IPS-20b (cell line): Measurements from ENCODE around the gene TESK2.
"Not testable (repeated sequence)": the region's sequence is repeated elsewhere in the genome, so short reads cannot be mapped to it uniquely, and the experiment has no call there.

Source experiments
- H3K27ac ChIP-seq: one replicate; pipeline ENCODE4 v1.5.1; 2013; ENCODE audit warnings: low read length
- H3K27me3 ChIP-seq: 2 replicates; pipeline ENCODE4 v1.6.1; 2013; ENCODE audit warnings: mild to moderate bottlenecking, low read length, inconsistent platforms; ENCODE audit not compliant: insufficient read depth
- H3K36me3 ChIP-seq: 2 replicates; pipeline ENCODE4 v1.6.1; 2013; ENCODE audit warnings: low read depth, mild to moderate bottlenecking, inconsistent platforms, low read length, moderate library complexity; ENCODE audit not compliant: insufficient read depth
- H3K4me1 ChIP-seq: 2 replicates; pipeline ENCODE4 v1.6.1; 2013; ENCODE audit warnings: mild to moderate bottlenecking, control low read depth, inconsistent platforms, low read length, moderate library complexity; ENCODE audit not compliant: insufficient read depth
- H3K4me3 ChIP-seq: 2 replicates; pipeline ENCODE4 v1.5.1; 2013; ENCODE audit warnings: mild to moderate bottlenecking, low read length, inconsistent platforms
- H3K9ac ChIP-seq: 2 replicates; pipeline ENCODE4 v1.6.1; 2013; ENCODE audit warnings: low read depth, mild to moderate bottlenecking, inconsistent platforms, low read length, moderate library complexity
- H3K9me3 ChIP-seq: 2 replicates; pipeline ENCODE4 v1.6.1; 2013; ENCODE audit warnings: mild to moderate bottlenecking, low read depth, low read length, inconsistent platforms; ENCODE audit not compliant: insufficient read depth

TESK2 gene

DNA sequence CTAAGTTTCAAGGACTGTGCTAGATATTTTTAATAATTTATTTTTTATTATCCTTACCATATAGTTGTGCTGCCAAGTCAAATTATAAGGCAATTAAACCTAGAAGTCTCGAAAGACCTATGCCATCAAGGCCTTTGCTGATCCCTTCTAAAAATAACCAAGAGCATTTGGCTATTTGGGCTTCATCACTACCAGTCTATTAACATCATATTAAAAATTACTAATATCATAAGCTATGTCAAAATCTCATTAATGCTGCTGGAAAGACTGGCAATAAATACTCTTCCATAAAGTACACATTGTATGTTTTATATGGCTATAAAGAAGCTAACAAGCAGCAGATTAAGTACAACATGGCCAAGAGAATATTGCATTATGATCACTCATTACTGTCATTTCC is 107.8 kb downstream of the TESK2 start:
- Histone ChIP-seq H3K27me3 (no peaks in the 10 kb centered on the region), H3K4me1 (no peaks in the 10 kb centered on the region), H3K4me3 (no peak overlapping the region), H3K9me3 (no peaks in the 10 kb centered on the region), H3K9ac (no peak overlapping the region), H3K27ac (no peak overlapping the region), H3K36me3 (no peaks in the 10 kb centered on the region)

GRCh38 chr1:45381243-45381642 is 109.7 kb downstream of the TESK2 start:
- no peaks in the 10 kb centered on the region for H3K9me3 ChIP-seq
- H3K4me3 ChIP-seq, result no peak overlapping the region
- no peaks in the 10 kb centered on the region for H3K36me3 ChIP-seq
- H3K9ac ChIP-seq, result no peak overlapping the region
- no peaks in the 10 kb centered on the region for H3K27me3 ChIP-seq
- no peak overlapping the region for H3K27ac ChIP-seq
- H3K4me1 ChIP-seq, result no peaks in the 10 kb centered on the region

DNA sequence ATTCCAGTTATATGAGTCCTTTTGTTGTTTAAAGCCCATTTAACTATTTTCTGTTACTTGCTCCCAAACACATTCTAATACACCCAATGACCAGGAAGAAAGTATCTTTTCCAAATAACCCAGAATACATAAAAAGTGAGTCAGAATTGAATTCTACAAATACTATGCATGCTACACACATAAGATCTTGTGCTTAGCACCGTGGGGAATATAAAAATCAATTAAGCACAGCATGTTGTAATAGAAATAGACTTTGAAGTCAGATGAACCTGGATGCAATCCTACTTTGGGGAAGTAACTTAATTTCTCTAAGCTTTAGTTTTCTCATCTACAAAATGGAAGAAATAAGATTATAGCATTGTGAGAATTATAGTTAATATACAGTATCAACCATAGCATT is 110.2 kb downstream of the TESK2 start:
- no peak overlapping the region for H3K4me3 ChIP-seq
- no peaks in the 10 kb centered on the region for H3K36me3 ChIP-seq
- H3K27ac ChIP-seq, result no peak overlapping the region
- H3K9me3 ChIP-seq, result no peaks in the 10 kb centered on the region
- H3K9ac ChIP-seq, result no peak overlapping the region
- H3K27me3 ChIP-seq, result no peaks in the 10 kb centered on the region
- no peaks in the 10 kb centered on the region for H3K4me1 ChIP-seq

GRCh38 chr1:45380125-45380524 is 110.8 kb downstream of the TESK2 start:
- Histone ChIP-seq H3K9ac (no peak overlapping the region), H3K36me3 (no peaks in the 10 kb centered on the region), H3K9me3 (no peaks in the 10 kb centered on the region), H3K27me3 (no peaks in the 10 kb centered on the region), H3K4me3 (no peak overlapping the region), H3K4me1 (no peaks in the 10 kb centered on the region), H3K27ac (no peak overlapping the region)

DNA sequence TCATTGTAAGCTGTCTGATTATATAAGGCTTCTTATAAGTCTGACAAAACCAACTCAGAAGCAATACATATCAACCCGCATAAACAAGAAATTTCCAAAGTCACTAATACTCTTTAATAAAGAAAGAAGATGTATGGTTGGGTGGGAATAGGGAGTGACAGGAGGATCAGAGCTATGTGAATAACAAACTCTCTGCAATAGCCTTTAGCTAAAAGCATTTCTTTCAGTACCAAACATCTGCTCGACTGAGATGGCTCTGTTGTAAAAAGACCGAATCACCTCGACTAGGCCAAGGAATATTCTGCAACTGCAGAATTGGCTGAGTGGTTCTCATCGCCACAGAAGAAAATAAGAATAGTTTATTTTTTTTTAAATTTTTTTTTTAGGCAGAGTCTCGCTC is 111.4 kb downstream of the TESK2 start:
- H3K36me3 ChIP-seq, result no peaks in the 10 kb centered on the region
- no peak overlapping the region for H3K4me3 ChIP-seq
- no peaks in the 10 kb centered on the region for H3K27me3 ChIP-seq
- H3K9ac ChIP-seq, result no peak overlapping the region
- no peaks in the 10 kb centered on the region for H3K4me1 ChIP-seq
- H3K9me3 ChIP-seq, result no peaks in the 10 kb centered on the region
- H3K27ac ChIP-seq, result no peak overlapping the region

DNA sequence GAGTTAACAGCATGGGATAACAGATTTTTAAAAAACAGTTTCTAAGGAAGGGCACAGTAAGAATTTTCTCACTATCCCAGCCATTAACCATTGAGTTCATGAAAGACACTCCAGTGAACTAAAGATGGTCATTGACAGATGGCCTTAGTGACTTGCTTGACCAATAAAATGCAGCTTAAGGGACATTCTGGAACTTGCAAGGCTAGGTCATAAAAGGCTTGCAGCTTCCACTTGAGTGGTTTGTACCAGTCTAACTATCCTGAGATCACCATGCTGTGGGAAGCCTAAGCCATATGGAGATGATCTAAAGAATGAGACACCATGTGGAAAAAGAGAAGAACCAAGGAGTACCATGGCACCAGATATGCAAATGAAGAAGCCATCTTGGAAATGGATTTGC is 112.8 kb downstream of the TESK2 start:
- no peaks in the 10 kb centered on the region for H3K36me3 ChIP-seq
- no peaks in the 10 kb centered on the region for H3K9me3 ChIP-seq

GRCh38 chr1:45375104-45376090 is 115.6 kb downstream of the TESK2 start:
- H3K4me1 ChIP-seq, result no peaks in the 10 kb centered on the region
- H3K36me3 ChIP-seq, result no peaks in the 10 kb centered on the region
- no peak overlapping the region for H3K4me3 ChIP-seq
- no peaks in the 10 kb centered on the region for H3K27me3 ChIP-seq
- H3K9ac ChIP-seq, result no peak overlapping the region
- no peak overlapping the region for H3K27ac ChIP-seq
- H3K9me3 ChIP-seq, result no peaks in the 10 kb centered on the region

More for the DNA sequence above, 112.8 kb downstream of the TESK2 start:
- Histone ChIP-seq H3K27me3 (no peaks in the 10 kb centered on the region), H3K4me1 (no peaks in the 10 kb centered on the region), H3K27ac (no peak overlapping the region), H3K4me3 (no peak overlapping the region), H3K9ac (no peak overlapping the region)

GRCh38 chr1:45373573-45373972 is 117.4 kb downstream of the TESK2 start:
- Histone ChIP-seq H3K4me1 (no peaks in the 10 kb centered on the region), H3K9ac (no peak overlapping the region), H3K27me3 (no peaks in the 10 kb centered on the region), H3K4me3 (no peak overlapping the region), H3K9me3 (no peaks in the 10 kb centered on the region), H3K36me3 (no peaks in the 10 kb centered on the region), H3K27ac (no peak overlapping the region)

DNA sequence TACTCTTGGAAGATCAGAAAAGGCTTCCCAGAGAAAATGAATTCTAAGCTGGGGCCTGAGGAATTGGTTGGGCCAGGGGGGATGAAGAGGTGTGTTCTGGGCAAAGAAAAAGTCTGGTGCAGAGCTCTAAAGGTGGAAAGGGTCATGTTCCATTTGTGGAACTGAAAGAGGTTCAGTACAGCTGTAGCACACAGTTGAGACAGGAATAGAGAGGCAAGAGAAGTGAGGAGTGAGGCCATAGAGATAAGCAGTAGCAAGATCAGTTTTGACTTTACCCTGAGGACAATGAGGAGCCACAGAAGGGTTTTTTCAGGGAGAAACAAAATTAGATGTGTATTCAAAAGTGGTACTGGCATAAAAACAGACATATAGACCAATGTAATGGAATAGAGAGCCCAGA is 120.4 kb downstream of the TESK2 start:
- Histone ChIP-seq H3K27me3 (no peaks in the 10 kb centered on the region), H3K9me3 (no peaks in the 10 kb centered on the region), H3K27ac (no peak overlapping the region)

GRCh38 chr1:45365051-45365450 is 125.9 kb downstream of the TESK2 start:
- Histone ChIP-seq H3K4me3 (no peak overlapping the region), H3K27ac (no peak overlapping the region), H3K9ac (no peak overlapping the region), H3K4me1 (peaks cover 6% of the 10 kb centered on the region), H3K27me3 (no peaks in the 10 kb centered on the region), H3K36me3 (no peaks in the 10 kb centered on the region), H3K9me3 (no peaks in the 10 kb centered on the region)

More for the DNA sequence above, 120.4 kb downstream of the TESK2 start:
- H3K9ac ChIP-seq, result no peak overlapping the region
- H3K36me3 ChIP-seq, result no peaks in the 10 kb centered on the region
- no peak overlapping the region for H3K4me3 ChIP-seq
- no peaks in the 10 kb centered on the region for H3K4me1 ChIP-seq

- H3K36me3 ChIP-seq, result no peaks in the 10 kb centered on the region
- H3K27ac ChIP-seq, result no peak overlapping the region
- no peaks in the 10 kb centered on the region for H3K27me3 ChIP-seq
- peaks cover 8% of the 10 kb centered on the region for H3K4me1 ChIP-seq
- no peak overlapping the region for H3K4me3 ChIP-seq
- no peak overlapping the region for H3K9ac ChIP-seq
- H3K9me3 ChIP-seq, result no peaks in the 10 kb centered on the region
These were observed 126.7 kb downstream of the TESK2 start for GRCh38 chr1:45364294-45364693.

- peak overlapping the region; percentile 4 for H3K4me3 ChIP-seq
These were observed 130.0 kb downstream of the TESK2 start for GRCh38 chr1:45360981-45361380.

More at GRCh38 chr1:45360981-45361380, 130.0 kb downstream of the TESK2 start:
- H3K27ac ChIP-seq, H3K27me3 ChIP-seq, H3K36me3 ChIP-seq, H3K9me3 ChIP-seq, H3K4me1 ChIP-seq: not testable (repeated sequence)
- peak overlapping the region; percentile 14; the same call in 1 of the 2 replicates for H3K9ac ChIP-seq
